C4-2B (cell line): Measurements from ENCODE around the gene TOR4A.

Experiments
- H3K27ac ChIP-seq: fragments of 450-650 bp; 2 replicates; pipeline ENCODE4 v1.5.1; 2017
- CTCF ChIP-seq: fragments of 450-650 bp; conservative IDR thresholded peaks from 2 replicates; pipeline ENCODE4 v1.5.1; 2017; ENCODE audit warnings: mild to moderate bottlenecking
- ZFX ChIP-seq: fragments of 450-650 bp; IDR thresholded peaks from 2 replicates; pipeline ENCODE4 v1.6.1; 2017

Gene TOR4A

GRCh38 chr9:137309368-137310188 is 32.1 kb downstream of the TOR4A start:
- TF ChIP-seq CTCF (no peak), ZFX (no peak)
- H3K27ac ChIP-seq = no peak overlapping the region

GRCh38 chr9:137310189-137311052 is 32.9 kb downstream of the TOR4A start:
- H3K27ac ChIP-seq = peak overlapping the region; percentile 45
- no peak for TF ChIP-seq ZFX
- TF ChIP-seq CTCF = no peak

- peak overlapping the region; percentile 45 for H3K27ac ChIP-seq
- TF ChIP-seq CTCF = no peak
- no peak; the same call in 1 of the 2 replicates for TF ChIP-seq ZFX
Measured at GRCh38 chr9:137311171-137311985, 33.9 kb downstream of the TOR4A start.

- H3K27ac ChIP-seq = peak overlapping the region; percentile 45
- TF ChIP-seq ZFX (no peak), CTCF (no peak)
Measured at GRCh38 chr9:137311986-137312851, 34.7 kb downstream of the TOR4A start.

- TF ChIP-seq ZFX (no peak), CTCF (no peak)
- H3K27ac ChIP-seq = no peak overlapping the region
Measured at GRCh38 chr9:137312852-137313325, 35.4 kb downstream of the TOR4A start.

- no peak for TF ChIP-seq CTCF
- TF ChIP-seq ZFX = no peak
Measured at GRCh38 chr9:137313326-137313936, 35.9 kb downstream of the TOR4A start.

More at GRCh38 chr9:137313326-137313936, 35.9 kb downstream of the TOR4A start:
- H3K27ac ChIP-seq = no peak overlapping the region
